ENCODE data around the gene ZNRF3.

- TF ChIP-seq CTCF (IDR thresholded peaks at IDR 0.05), result no peak
- TF ChIP-seq POLR2A (IDR thresholded peaks at IDR 0.05), result no peak
These were observed 30.8 kb downstream of the ZNRF3 start for GRCh38 chr22:28914201-28914600.
